Neuronal stem cell (in vitro differentiated cells): ENCODE measurements around the gene ATP5MK.

Experiments
- DNase-seq: peaks from one replicate; pipeline ENCODE4 v3.0.0-alpha.2; 2013; ENCODE audit warnings: low spot score
- H2AFZ ChIP-seq: one replicate; pipeline ENCODE4 v1.6.1; 2013; ENCODE audit warnings: mild to moderate bottlenecking, low read length, inconsistent platforms
- H2AK5ac ChIP-seq: 2 replicates; pipeline ENCODE4 v1.6.1; 2013; ENCODE audit warnings: low read depth, mild to moderate bottlenecking, inconsistent platforms, low read length, moderate library complexity, mixed read lengths
- H2BK120ac ChIP-seq: 2 replicates; pipeline ENCODE4 v1.6.1; 2013; ENCODE audit warnings: low read depth, mild to moderate bottlenecking, inconsistent platforms, low read length, moderate library complexity, mixed read lengths
- H2BK12ac ChIP-seq: one replicate; pipeline ENCODE4 v1.6.1; 2013; ENCODE audit warnings: low read length, inconsistent platforms
- H2BK15ac ChIP-seq: 2 replicates; pipeline ENCODE4 v1.6.1; 2013; ENCODE audit warnings: mild to moderate bottlenecking, low read length, inconsistent platforms, mixed read lengths
- H2BK5ac ChIP-seq: one replicate; pipeline ENCODE4 v1.6.1; 2013; ENCODE audit warnings: inconsistent platforms, mild to moderate bottlenecking, low read length, moderate library complexity
- H3K14ac ChIP-seq: one replicate; pipeline ENCODE4 v1.6.1; 2013; ENCODE audit warnings: low read length, inconsistent platforms
- H3K18ac ChIP-seq: 2 replicates; pipeline ENCODE4 v1.6.1; 2013; ENCODE audit warnings: low read length, inconsistent platforms
- H3K23ac ChIP-seq: 2 replicates; pipeline ENCODE4 v1.6.1; 2013; ENCODE audit warnings: low read depth, mild to moderate bottlenecking, mixed read lengths, low read length, inconsistent platforms; ENCODE audit not compliant: poor library complexity
- H3K27ac ChIP-seq: replicated peaks from 3 replicates; pipeline ENCODE4 v1.5.1; 2013; ENCODE audit warnings: low read length, inconsistent platforms
- H3K27me3 ChIP-seq, 3 experiments: 2 replicates each; pipeline ENCODE4 v1.6.1; 2013; ENCODE audit warnings: low read length in 3 of 3, mild to moderate bottlenecking in 2 of 3, inconsistent platforms in 1 of 3, low read depth in 1 of 3, mixed read lengths in 1 of 3, moderate library complexity in 1 of 3; ENCODE audit not compliant: control insufficient read depth in 3 of 3, insufficient read depth in 3 of 3
- H3K36me3 ChIP-seq, 2 donors: replicated peaks in 1 of 2; 2 replicates each; pipeline ENCODE4 v1.6.1; 2013; ENCODE audit warnings: low read length in 2 of 2; ENCODE audit not compliant: control insufficient read depth in 2 of 2, insufficient read depth in 2 of 2
- H3K4ac ChIP-seq: 2 replicates; pipeline ENCODE4 v1.6.1; 2013; ENCODE audit warnings: inconsistent platforms, mild to moderate bottlenecking, low read length, moderate library complexity
- H3K4me1 ChIP-seq, 2 donors: 1 replicate in 1 of 2; 2 replicates in 1 of 2; pipeline ENCODE4 v1.6.1; 2013; ENCODE audit warnings: low read length in 2 of 2, low read depth in 1 of 2; ENCODE audit not compliant: control insufficient read depth in 2 of 2, insufficient read depth in 1 of 2
- H3K4me2 ChIP-seq: one replicate; pipeline ENCODE4 v1.6.1; 2013; ENCODE audit warnings: mild to moderate bottlenecking, low read length, inconsistent platforms; ENCODE audit not compliant: insufficient read depth, poor library complexity, severe bottlenecking
- H3K4me3 ChIP-seq, 2 donors: 2 replicates each; pipeline ENCODE4 v1.5.1; 2013; ENCODE audit warnings: low read length in 2 of 2, mild to moderate bottlenecking in 2 of 2, inconsistent platforms in 1 of 2, moderate library complexity in 1 of 2
- H3K79me1 ChIP-seq: one replicate; pipeline ENCODE4 v1.6.1; 2013; ENCODE audit warnings: low read depth, mild to moderate bottlenecking, inconsistent platforms, low read length, moderate library complexity
- H3K9ac ChIP-seq: one replicate; pipeline ENCODE4 v1.6.1; 2013; ENCODE audit warnings: mild to moderate bottlenecking, low read depth, low read length, inconsistent platforms; ENCODE audit not compliant: poor library complexity
- H3K9me3 ChIP-seq, 2 donors: replicated peaks in 1 of 2; 2 replicates each; pipeline versions ENCODE3 to v1.6.1; 2013; ENCODE audit warnings: low read length in 2 of 2, mild to moderate bottlenecking in 2 of 2, inconsistent platforms in 1 of 2, low read depth in 1 of 2, mixed read lengths in 1 of 2, moderate library complexity in 1 of 2; ENCODE audit not compliant: control insufficient read depth in 2 of 2, insufficient read depth in 1 of 2
- H4K8ac ChIP-seq: one replicate; pipeline ENCODE4 v1.6.1; 2013; ENCODE audit warnings: low read depth, mild to moderate bottlenecking, inconsistent platforms, low read length, moderate library complexity
- H4K91ac ChIP-seq: one replicate; pipeline ENCODE4 v1.6.1; 2013; ENCODE audit warnings: low read length, low read depth, mild to moderate bottlenecking, inconsistent platforms; ENCODE audit not compliant: poor library complexity
- WGBS, 2 donors: extraction: QIAGEN DNeasy Blood & Tissue Kit; methylation state at CpG; one replicate each; pipeline ENCODE4 v1.1.7; 2013; ENCODE audit warnings: missing lambda C conversion rate in 2 of 2, mixed read lengths in 1 of 2; ENCODE audit not compliant: insufficient read length in 2 of 2, insufficient replicate concordance in 1 of 2; ENCODE audit errors: extremely low coverage in 2 of 2; 5-methylcytosine and 5-hydroxymethylcytosine counted together

Gene ATP5MK

GRCh38 chr10:103442031-103442461, 45.8 kb upstream of the ATP5MK start:
- Histone ChIP-seq H4K8ac (no peak overlapping the region), H3K9ac (no peak overlapping the region), H4K91ac (no peak overlapping the region), H3K36me3 (peaks cover 59 to 98% of the 10 kb centered on the region in 2 donors), H3K9me3 (no peaks in the 10 kb centered on the region), H3K14ac (no peak overlapping the region), H3K27ac (no peak overlapping the region), H3K23ac (no peak overlapping the region), H3K4me3 (no peak overlapping the region), H2BK15ac (no peak overlapping the region), H3K4me2 (no peak overlapping the region), H2BK120ac (no peak overlapping the region), H3K4ac (no peak overlapping the region), H3K18ac (no peak overlapping the region), H3K27me3 (no peaks in the 10 kb centered on the region), H2BK12ac (no peak overlapping the region), H3K4me1 (no peaks in the 10 kb centered on the region), H2AFZ (no peak overlapping the region), H2AK5ac (no peak overlapping the region), H2BK5ac (no peak overlapping the region), H3K79me1 (no peaks in the 10 kb centered on the region)
- no CpG with 5 or more reads among the region's 13 CpGs for WGBS, 2 donors
- DNase-seq, result no peak

DNA sequence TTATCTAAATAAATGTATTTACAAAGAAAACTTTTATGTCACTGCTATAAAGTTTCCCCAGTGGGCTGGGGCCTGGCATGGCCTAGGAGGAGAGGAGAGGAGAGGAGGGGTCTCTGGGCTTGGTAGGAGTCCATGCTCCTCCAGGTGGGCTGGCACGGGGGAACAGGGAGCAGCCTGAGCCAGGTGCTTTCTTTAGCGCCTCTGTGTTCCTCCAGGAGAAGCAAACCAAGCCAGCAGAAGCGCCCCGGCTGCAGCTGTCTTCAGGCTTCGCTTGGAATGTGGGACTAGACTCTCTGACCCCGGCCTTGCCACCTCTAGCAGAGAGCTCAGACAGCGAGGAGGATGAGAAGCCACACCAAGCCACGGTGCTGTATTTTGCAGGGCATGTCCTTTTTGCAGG, 45.3 kb upstream of the ATP5MK start:
- Histone ChIP-seq H3K27me3 (no peaks in the 10 kb centered on the region), H4K8ac (no peak overlapping the region), H3K14ac (no peak overlapping the region), H3K27ac (no peak overlapping the region), H2BK15ac (no peak overlapping the region), H2BK120ac (no peak overlapping the region), H3K9ac (no peak overlapping the region), H2BK12ac (no peak overlapping the region), H2AFZ (no peak overlapping the region), H2BK5ac (no peak overlapping the region), H3K4ac (no peak overlapping the region), H4K91ac (no peak overlapping the region), H2AK5ac (no peak overlapping the region), H3K36me3 (peaks cover 56 to 98% of the 10 kb centered on the region in 2 donors), H3K4me2 (no peak overlapping the region), H3K23ac (no peak overlapping the region), H3K9me3 (no peaks in the 10 kb centered on the region), H3K4me1 (no peaks in the 10 kb centered on the region), H3K79me1 (no peaks in the 10 kb centered on the region), H3K18ac (no peak overlapping the region), H3K4me3 (no peak overlapping the region)
- DNase-seq, result no peak
- no CpG with 5 or more reads among the region's 8 CpGs for WGBS, 2 donors

DNA sequence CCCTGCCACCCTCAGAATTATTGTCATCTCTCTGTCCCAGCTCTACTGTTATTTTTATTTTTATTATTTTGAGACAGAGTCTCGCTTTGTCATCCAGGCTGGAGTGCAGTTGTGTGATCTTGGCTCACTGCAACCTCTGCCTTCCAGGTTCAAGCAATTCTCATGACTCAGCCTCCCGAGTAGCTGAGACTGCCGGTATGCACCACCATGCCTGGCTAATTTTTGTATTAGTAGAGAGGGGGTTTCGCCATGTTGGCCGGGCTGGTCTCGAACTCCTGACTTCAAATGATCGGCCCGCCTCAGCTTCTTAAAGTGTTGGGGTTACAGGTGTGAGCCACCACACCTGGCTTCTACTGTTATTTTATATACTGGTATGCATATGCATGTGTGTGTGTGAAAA, 44.9 kb upstream of the ATP5MK start:
- Histone ChIP-seq H3K79me1 (no peaks in the 10 kb centered on the region), H3K18ac (no peak overlapping the region), H3K27me3 (no peaks in the 10 kb centered on the region), H2BK5ac (no peak overlapping the region), H2AK5ac (no peak overlapping the region), H3K4me2 (no peak overlapping the region), H4K91ac (no peak overlapping the region), H3K23ac (no peak overlapping the region), H3K27ac (no peak overlapping the region), H3K36me3 (peaks cover 54 to 98% of the 10 kb centered on the region in 2 donors), H3K9ac (no peak overlapping the region), H3K4ac (no peak overlapping the region), H3K9me3 (no peaks in the 10 kb centered on the region), H2BK120ac (no peak overlapping the region), H2BK12ac (no peak overlapping the region), H3K4me3 (no peak overlapping the region), H4K8ac (no peak overlapping the region), H2BK15ac (no peak overlapping the region), H3K14ac (no peak overlapping the region), H2AFZ (no peak overlapping the region), H3K4me1 (no peaks in the 10 kb centered on the region)
- DNase-seq, result no peak
- no CpG with 5 or more reads among the region's 8 CpGs for WGBS, 2 donors

DNA sequence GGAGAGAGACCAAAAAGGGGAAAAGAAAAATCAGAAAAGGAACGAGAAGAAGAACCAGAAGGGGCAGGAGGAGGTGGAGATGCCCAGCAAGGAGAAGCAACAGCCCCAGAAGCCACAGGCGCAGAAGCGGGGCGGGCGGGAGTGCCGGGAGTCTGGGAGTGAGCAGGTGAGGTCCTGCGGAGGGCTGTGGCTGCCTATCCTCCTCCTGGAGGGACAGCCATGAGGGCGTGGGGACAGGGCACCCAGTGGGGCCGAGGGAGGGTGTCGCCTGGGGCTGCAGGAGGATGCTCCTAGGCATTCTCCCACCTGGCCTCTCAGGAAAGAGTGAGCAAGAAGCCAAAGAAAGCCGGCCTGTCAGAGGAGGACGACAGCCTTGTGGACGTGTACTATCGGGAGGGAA, 44.1 kb upstream of the ATP5MK start:
- Histone ChIP-seq H3K36me3 (peaks cover 49 to 97% of the 10 kb centered on the region in 2 donors), H3K14ac (no peak overlapping the region), H3K4me1 (no peaks in the 10 kb centered on the region), H3K9me3 (no peaks in the 10 kb centered on the region), H3K4me3 (no peak overlapping the region), H2BK5ac (no peak overlapping the region), H2AK5ac (no peak overlapping the region), H4K91ac (no peak overlapping the region), H2BK15ac (no peak overlapping the region), H4K8ac (no peak overlapping the region), H2AFZ (no peak overlapping the region), H3K18ac (no peak overlapping the region), H3K4me2 (no peak overlapping the region), H3K23ac (no peak overlapping the region), H3K79me1 (no peaks in the 10 kb centered on the region), H3K27ac (no peak overlapping the region), H3K9ac (no peak overlapping the region), H3K4ac (no peak overlapping the region), H3K27me3 (no peaks in the 10 kb centered on the region), H2BK120ac (no peak overlapping the region), H2BK12ac (no peak overlapping the region)
- no CpG with 5 or more reads among the region's 14 CpGs for WGBS, 2 donors
- DNase-seq, result no peak
